ENCODE data around the gene MTHFD1L.

Gene MTHFD1L

GRCh38 chr6:151052021-151052646 is 186.6 kb downstream of the MTHFD1L start:
- H3K27ac ChIP-seq (ENCODE audit: low read length): no peak overlapping the region
- H2AFZ ChIP-seq (ENCODE audit: low read depth, low read length): no peak overlapping the region
- ATAC-seq (ENCODE audit: insufficient read depth, low read depth): no peak
- no peak overlapping the region for H3K4me3 ChIP-seq (ENCODE audit: low read depth in 1 of 2, low read length in 2 of 2)
- peaks cover 61% of the 10 kb centered on the region for H3K36me3 ChIP-seq (ENCODE audit: insufficient read depth, low read length)
- no peak for DNase-seq
- TF ChIP-seq EZH2 (IDR thresholded peaks at IDR 0.05; ENCODE audit: borderline replicate concordance, low read depth, low read length, severe bottlenecking): no peak
- no peak for TF ChIP-seq CTCF (IDR thresholded peaks at IDR 0.05; ENCODE audit: borderline replicate concordance, extremely low read depth, low read length, poor library complexity, severe bottlenecking)
- H4K20me1 ChIP-seq (ENCODE audit: insufficient read depth, low read length): no peaks in the 10 kb centered on the region
- no peak overlapping the region for H3K4me2 ChIP-seq (ENCODE audit: insufficient read depth, low read length)
- no peaks in the 10 kb centered on the region for H3K9me3 ChIP-seq (ENCODE audit: insufficient read depth, low read length, severe bottlenecking)
- no peaks in the 10 kb centered on the region for H3K27me3 ChIP-seq (ENCODE audit: insufficient read depth, low read length, poor library complexity)
- H3K79me2 ChIP-seq (ENCODE audit: insufficient read depth, low read length): no peaks in the 10 kb centered on the region
- H3K4me1 ChIP-seq (ENCODE audit: insufficient read depth, low read length): no peaks in the 10 kb centered on the region
- no peak overlapping the region for H3K9ac ChIP-seq (ENCODE audit: low read depth, low read length)

GRCh38 chr6:151054306-151054705 is 188.8 kb downstream of the MTHFD1L start:
- no peak overlapping the region for H3K4me3 ChIP-seq (ENCODE audit: low read depth in 1 of 2, low read length in 2 of 2)
- no peaks in the 10 kb centered on the region for H3K9me3 ChIP-seq (ENCODE audit: insufficient read depth, low read length, severe bottlenecking)
- H3K36me3 ChIP-seq (ENCODE audit: insufficient read depth, low read length): peaks cover 63% of the 10 kb centered on the region; the same call in 1 of the 2 replicates
- H3K27ac ChIP-seq (ENCODE audit: low read length): no peak overlapping the region
- H3K4me1 ChIP-seq (ENCODE audit: insufficient read depth, low read length): no peaks in the 10 kb centered on the region
- H4K20me1 ChIP-seq (ENCODE audit: insufficient read depth, low read length): no peaks in the 10 kb centered on the region
- ATAC-seq (ENCODE audit: insufficient read depth, low read depth) (no peak), DNase-seq (no peak)
- no peaks in the 10 kb centered on the region for H3K79me2 ChIP-seq (ENCODE audit: insufficient read depth, low read length)
- H3K4me2 ChIP-seq (ENCODE audit: insufficient read depth, low read length): no peak overlapping the region
- no peaks in the 10 kb centered on the region for H3K27me3 ChIP-seq (ENCODE audit: insufficient read depth, low read length, poor library complexity)
- no peak for TF ChIP-seq CTCF (IDR thresholded peaks at IDR 0.05; ENCODE audit: borderline replicate concordance, extremely low read depth, low read length, poor library complexity, severe bottlenecking)
- TF ChIP-seq EZH2 (IDR thresholded peaks at IDR 0.05; ENCODE audit: borderline replicate concordance, low read depth, low read length, severe bottlenecking): no peak
- no peak overlapping the region for H2AFZ ChIP-seq (ENCODE audit: low read depth, low read length)
- no peak overlapping the region for H3K9ac ChIP-seq (ENCODE audit: low read depth, low read length)

GRCh38 chr6:151056230-151056907 is 190.9 kb downstream of the MTHFD1L start:
- Histone ChIP-seq H3K27me3 (ENCODE audit: insufficient read depth, low read length, poor library complexity) (no peaks in the 10 kb centered on the region), H3K36me3 (ENCODE audit: insufficient read depth, low read length) (peaks cover 58% of the 10 kb centered on the region; the same call in 1 of the 2 replicates), H3K27ac (ENCODE audit: low read length) (no peak overlapping the region), H3K4me1 (ENCODE audit: insufficient read depth, low read length) (no peaks in the 10 kb centered on the region), H3K9me3 (ENCODE audit: insufficient read depth, low read length, severe bottlenecking) (no peaks in the 10 kb centered on the region), H4K20me1 (ENCODE audit: insufficient read depth, low read length) (no peaks in the 10 kb centered on the region), H3K4me2 (ENCODE audit: insufficient read depth, low read length) (no peak overlapping the region), H2AFZ (ENCODE audit: low read depth, low read length) (no peak overlapping the region), H3K9ac (ENCODE audit: low read depth, low read length) (no peak overlapping the region), H3K79me2 (ENCODE audit: insufficient read depth, low read length) (no peaks in the 10 kb centered on the region), H3K4me3 (ENCODE audit: low read depth in 1 of 2, low read length in 2 of 2) (no peak overlapping the region)
- TF ChIP-seq CTCF (IDR thresholded peaks at IDR 0.05; ENCODE audit: borderline replicate concordance, extremely low read depth, low read length, poor library complexity, severe bottlenecking) (no peak), EZH2 (IDR thresholded peaks at IDR 0.05; ENCODE audit: borderline replicate concordance, low read depth, low read length, severe bottlenecking) (no peak)
- no peak for ATAC-seq (ENCODE audit: insufficient read depth, low read depth)
- DNase-seq: no peak

Measured in DND-41 (cell line).